ENCODE measurements around the gene INTS6. TPM values are rescaled to one million over a fixed set of nuclear protein-coding genes. Genes with fewer than 3 reads are reported as not detected.

Gene INTS6, protein sequence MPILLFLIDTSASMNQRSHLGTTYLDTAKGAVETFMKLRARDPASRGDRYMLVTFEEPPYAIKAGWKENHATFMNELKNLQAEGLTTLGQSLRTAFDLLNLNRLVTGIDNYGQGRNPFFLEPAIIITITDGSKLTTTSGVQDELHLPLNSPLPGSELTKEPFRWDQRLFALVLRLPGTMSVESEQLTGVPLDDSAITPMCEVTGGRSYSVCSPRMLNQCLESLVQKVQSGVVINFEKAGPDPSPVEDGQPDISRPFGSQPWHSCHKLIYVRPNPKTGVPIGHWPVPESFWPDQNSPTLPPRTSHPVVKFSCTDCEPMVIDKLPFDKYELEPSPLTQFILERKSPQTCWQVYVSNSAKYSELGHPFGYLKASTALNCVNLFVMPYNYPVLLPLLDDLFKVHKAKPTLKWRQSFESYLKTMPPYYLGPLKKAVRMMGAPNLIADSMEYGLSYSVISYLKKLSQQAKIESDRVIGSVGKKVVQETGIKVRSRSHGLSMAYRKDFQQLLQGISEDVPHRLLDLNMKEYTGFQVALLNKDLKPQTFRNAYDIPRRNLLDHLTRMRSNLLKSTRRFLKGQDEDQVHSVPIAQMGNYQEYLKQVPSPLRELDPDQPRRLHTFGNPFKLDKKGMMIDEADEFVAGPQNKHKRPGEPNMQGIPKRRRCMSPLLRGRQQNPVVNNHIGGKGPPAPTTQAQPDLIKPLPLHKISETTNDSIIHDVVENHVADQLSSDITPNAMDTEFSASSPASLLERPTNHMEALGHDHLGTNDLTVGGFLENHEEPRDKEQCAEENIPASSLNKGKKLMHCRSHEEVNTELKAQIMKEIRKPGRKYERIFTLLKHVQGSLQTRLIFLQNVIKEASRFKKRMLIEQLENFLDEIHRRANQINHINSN
- total RNA-seq = 10 to 100 TPM; 66.1 to 92.3 TPM

DNA sequence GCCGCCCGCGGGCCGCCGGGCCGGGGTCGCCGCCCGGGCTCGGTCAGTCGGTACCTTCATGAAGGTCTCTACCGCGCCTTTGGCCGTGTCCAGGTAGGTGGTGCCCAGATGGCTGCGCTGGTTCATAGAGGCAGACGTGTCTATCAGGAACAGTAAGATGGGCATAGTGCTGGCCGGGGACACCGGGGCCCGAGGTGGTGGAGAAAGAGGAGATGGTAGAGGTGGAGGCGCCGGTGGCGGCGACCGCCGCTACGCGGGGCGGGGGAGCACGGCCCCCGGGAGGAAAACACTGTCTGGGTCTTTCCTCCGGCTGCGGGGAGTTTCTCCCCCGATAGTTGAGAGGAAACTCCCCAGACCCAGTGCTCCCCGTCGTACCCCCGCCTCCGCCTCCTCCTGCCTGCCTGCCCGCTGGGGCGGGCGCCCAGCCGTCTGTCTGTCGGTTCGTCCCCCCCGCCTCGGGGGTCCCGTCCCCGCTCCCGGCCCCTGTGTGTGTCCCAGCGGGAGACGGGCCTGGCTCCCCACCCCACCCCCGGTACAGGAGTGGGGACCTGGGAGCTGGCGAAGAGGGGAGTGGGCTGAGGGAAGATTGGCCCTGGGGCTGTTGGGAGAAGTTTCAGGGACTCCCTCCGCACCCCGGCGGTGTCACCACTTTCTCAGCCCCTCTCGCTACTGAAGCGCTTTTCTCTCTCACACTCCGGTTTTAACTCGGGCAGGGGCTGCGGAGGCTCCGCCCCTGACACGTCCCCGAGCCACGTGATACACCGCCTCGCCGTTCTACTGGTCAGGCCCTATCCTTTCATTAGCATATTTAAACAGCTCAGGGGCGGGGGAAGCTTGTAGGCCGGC lies at the start of gene INTS6:
Gene INTS6 (minus strand): TSS at position 676 of the 846 bp plus-strand sequence. CDS start 511 bp downstream, at position 165.
- ATAC-seq (peak; percentile 91 to 92), DNase-seq (ENCODE audit: low spot score) (peak; percentile 100)
- peak within 1 kb of the TSS; percentile 79 to 91 for H3K27ac Mint-ChIP-seq
- no peaks in the 10 kb centered on the region for H3K27me3 Mint-ChIP-seq
- no peaks in the 10 kb centered on the region for H3K9me3 Mint-ChIP-seq
- H3K36me3 Mint-ChIP-seq = peaks cover 19% of the 10 kb centered on the region
- H3K4me3 Mint-ChIP-seq = peak within 1 kb of the TSS; percentile 91
- H3K4me1 Mint-ChIP-seq (ENCODE audit: low read depth in 2 of 2) = peaks cover 33 to 44% of the 10 kb centered on the region in 2 donors

GRCh38 chr13:51502153-51502651 lies 49.4 kb upstream of the INTS6 start:
- peaks cover 5% of the 10 kb centered on the region for H3K36me3 Mint-ChIP-seq
- peaks cover 0 to 3% of the 10 kb centered on the region in 2 donors for H3K27me3 Mint-ChIP-seq
- peak overlapping the region; percentile 14 for H3K4me3 Mint-ChIP-seq
- ATAC-seq (peak; percentile 89), DNase-seq (ENCODE audit: low spot score) (no peak)
- peak overlapping the region; percentile 67 to 78 for H3K27ac Mint-ChIP-seq
- H3K9me3 Mint-ChIP-seq = peaks cover 3% of the 10 kb centered on the region
- H3K4me1 Mint-ChIP-seq (ENCODE audit: low read depth in 2 of 2) = peaks cover 22% of the 10 kb centered on the region in 2 donors

- peak overlapping the region; percentile 67 to 78 for H3K27ac Mint-ChIP-seq
- no peak for DNase-seq (ENCODE audit: low spot score)
- no peak for ATAC-seq
- H3K4me3 Mint-ChIP-seq = peak overlapping the region; percentile 14
- H3K27me3 Mint-ChIP-seq = peaks cover 0 to 3% of the 10 kb centered on the region in 2 donors
- peaks cover 3% of the 10 kb centered on the region for H3K9me3 Mint-ChIP-seq
- peaks cover 5% of the 10 kb centered on the region for H3K36me3 Mint-ChIP-seq
- H3K4me1 Mint-ChIP-seq (ENCODE audit: low read depth in 2 of 2) = peaks cover 22% of the 10 kb centered on the region in 2 donors
Measured at GRCh38 chr13:51501592-51502152, 48.8 kb upstream of the INTS6 start.

GRCh38 chr13:51501096-51501495 lies 48.3 kb upstream of the INTS6 start:
- no peak overlapping the region for H3K4me3 Mint-ChIP-seq
- peaks cover 0 to 3% of the 10 kb centered on the region in 2 donors for H3K27me3 Mint-ChIP-seq
- H3K27ac Mint-ChIP-seq = peak overlapping the region; percentile 67 to 78
- peaks cover 22% of the 10 kb centered on the region in 2 donors for H3K4me1 Mint-ChIP-seq (ENCODE audit: low read depth in 2 of 2)
- ATAC-seq = no peak
- no peak for DNase-seq (ENCODE audit: low spot score)
- H3K9me3 Mint-ChIP-seq = peaks cover 3% of the 10 kb centered on the region
- peaks cover 5% of the 10 kb centered on the region for H3K36me3 Mint-ChIP-seq

DNA sequence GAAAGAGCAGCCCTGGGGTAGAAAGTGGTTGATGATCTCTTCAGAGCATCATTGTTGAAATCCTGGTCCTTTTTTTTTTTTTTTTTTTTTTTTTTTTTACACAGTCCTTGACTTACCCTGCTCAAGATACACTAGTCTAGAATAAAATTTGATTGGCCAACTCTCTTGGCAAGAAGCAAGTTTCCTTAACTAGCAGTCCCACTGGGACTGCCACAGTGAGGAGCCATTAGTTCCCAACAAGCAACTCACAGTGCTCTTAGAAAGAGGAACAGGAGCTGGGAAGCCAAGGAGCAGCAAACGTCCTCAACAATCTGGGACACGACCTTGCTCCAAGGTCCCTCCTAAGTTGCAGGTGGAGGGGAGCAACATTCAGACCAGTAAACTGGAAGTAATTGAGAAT lies 47.9 kb upstream of the INTS6 start:
- Mint-ChIP-seq H3K36me3 (peaks cover 5% of the 10 kb centered on the region), H3K27me3 (peaks cover 0 to 5% of the 10 kb centered on the region in 2 donors), H3K4me1 (ENCODE audit: low read depth in 2 of 2) (peaks cover 22% of the 10 kb centered on the region in 2 donors), H3K4me3 (no peak overlapping the region), H3K9me3 (peaks cover 3% of the 10 kb centered on the region), H3K27ac (no peak overlapping the region)
- DNase-seq (ENCODE audit: low spot score) (no peak), ATAC-seq (no peak)

DNA sequence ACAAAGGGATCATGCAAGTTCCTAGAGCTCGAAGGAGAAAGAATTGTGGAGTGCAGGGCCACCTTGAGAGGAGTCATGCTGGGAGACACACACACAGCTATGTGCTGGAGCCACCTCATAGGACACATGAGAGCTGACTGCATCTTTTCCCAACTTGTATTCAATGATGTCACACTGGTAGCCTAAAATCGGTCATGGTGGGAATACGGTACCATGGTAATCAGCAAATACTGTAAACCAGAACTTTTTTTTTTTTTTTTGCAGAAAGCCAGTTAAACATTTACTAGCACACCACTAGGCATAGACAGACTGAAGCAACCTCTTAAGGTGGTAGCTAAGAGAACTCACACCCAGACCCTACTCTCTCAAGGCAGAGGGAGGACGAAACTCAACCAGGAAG lies 47.0 kb upstream of the INTS6 start:
- ATAC-seq (no peak), DNase-seq (ENCODE audit: low spot score) (no peak)
- H3K9me3 Mint-ChIP-seq = peaks cover 3% of the 10 kb centered on the region
- H3K4me1 Mint-ChIP-seq (ENCODE audit: low read depth in 2 of 2) = peaks cover 22% of the 10 kb centered on the region in 2 donors
- H3K27me3 Mint-ChIP-seq = peaks cover 0 to 5% of the 10 kb centered on the region in 2 donors
- H3K4me3 Mint-ChIP-seq = no peak overlapping the region
- H3K27ac Mint-ChIP-seq = no peak overlapping the region
- peaks cover 5% of the 10 kb centered on the region for H3K36me3 Mint-ChIP-seq

DNA sequence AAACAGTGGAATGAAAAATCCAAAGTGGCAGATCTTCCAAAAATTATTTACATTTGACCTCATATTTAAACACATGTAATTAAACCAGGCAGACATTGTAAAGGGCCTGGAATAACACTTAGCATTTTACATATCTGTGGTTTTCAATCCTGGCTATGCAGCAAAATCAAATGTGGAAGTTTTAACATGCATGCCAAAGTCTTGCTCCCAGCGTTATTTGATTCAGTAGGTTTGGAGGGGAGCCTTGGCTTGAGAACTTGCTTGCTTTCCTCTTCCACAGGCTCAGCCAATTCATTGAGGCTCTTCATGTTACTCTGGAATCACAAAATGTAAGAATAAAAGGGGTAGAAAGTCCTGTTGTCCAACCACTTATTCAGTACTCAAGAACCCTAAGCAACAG lies 42.5 kb upstream of the INTS6 start:
- ATAC-seq (no peak), DNase-seq (ENCODE audit: low spot score) (no peak)
- peaks cover 6% of the 10 kb centered on the region in 2 donors for H3K4me1 Mint-ChIP-seq (ENCODE audit: low read depth in 2 of 2)
- H3K36me3 Mint-ChIP-seq = no peaks in the 10 kb centered on the region
- H3K27me3 Mint-ChIP-seq = peaks cover 0 to 5% of the 10 kb centered on the region in 2 donors
- no peak overlapping the region for H3K4me3 Mint-ChIP-seq
- H3K27ac Mint-ChIP-seq = no peak overlapping the region
- peaks cover 3% of the 10 kb centered on the region for H3K9me3 Mint-ChIP-seq

DNA sequence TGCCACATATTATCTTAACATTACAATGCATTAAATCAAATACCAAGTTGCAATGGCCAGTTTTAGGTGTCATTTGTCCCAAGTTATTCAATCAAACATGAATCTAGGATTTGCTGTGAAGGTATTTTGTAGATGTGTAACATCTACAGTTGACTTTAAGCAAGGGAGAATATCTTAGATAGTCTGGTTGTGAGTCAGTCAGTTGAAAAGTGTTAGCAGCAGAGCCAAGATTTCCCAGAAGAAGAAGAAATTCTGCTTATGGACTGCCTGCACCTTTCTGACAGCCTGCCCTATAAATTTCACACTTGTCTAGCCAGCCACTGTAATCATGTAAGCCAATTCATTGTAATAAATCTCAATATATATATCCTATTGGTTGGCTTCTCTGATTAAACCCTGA lies 41.3 kb upstream of the INTS6 start:
- H3K27ac Mint-ChIP-seq = no peak overlapping the region
- H3K27me3 Mint-ChIP-seq = peaks cover 0 to 2% of the 10 kb centered on the region in 2 donors
- DNase-seq (ENCODE audit: low spot score) = no peak
- H3K36me3 Mint-ChIP-seq = no peaks in the 10 kb centered on the region
- H3K4me1 Mint-ChIP-seq (ENCODE audit: low read depth in 2 of 2) = peaks cover under 1% of the 10 kb centered on the region in 2 donors
- peak in 1 of 2 donors; percentile 27 for ATAC-seq
- H3K4me3 Mint-ChIP-seq = no peak overlapping the region
- H3K9me3 Mint-ChIP-seq = no peaks in the 10 kb centered on the region

- ATAC-seq (no peak), DNase-seq (ENCODE audit: low spot score) (no peak)
- no peak overlapping the region for H3K4me3 Mint-ChIP-seq
- H3K27me3 Mint-ChIP-seq = no peaks in the 10 kb centered on the region
- H3K27ac Mint-ChIP-seq = no peak overlapping the region
- no peaks in the 10 kb centered on the region for H3K9me3 Mint-ChIP-seq
- H3K4me1 Mint-ChIP-seq (ENCODE audit: low read depth in 2 of 2) = no peaks in the 10 kb centered on the region
- H3K36me3 Mint-ChIP-seq = peaks cover 11% of the 10 kb centered on the region
Measured at GRCh38 chr13:51488212-51488611, 35.4 kb upstream of the INTS6 start.

DNA sequence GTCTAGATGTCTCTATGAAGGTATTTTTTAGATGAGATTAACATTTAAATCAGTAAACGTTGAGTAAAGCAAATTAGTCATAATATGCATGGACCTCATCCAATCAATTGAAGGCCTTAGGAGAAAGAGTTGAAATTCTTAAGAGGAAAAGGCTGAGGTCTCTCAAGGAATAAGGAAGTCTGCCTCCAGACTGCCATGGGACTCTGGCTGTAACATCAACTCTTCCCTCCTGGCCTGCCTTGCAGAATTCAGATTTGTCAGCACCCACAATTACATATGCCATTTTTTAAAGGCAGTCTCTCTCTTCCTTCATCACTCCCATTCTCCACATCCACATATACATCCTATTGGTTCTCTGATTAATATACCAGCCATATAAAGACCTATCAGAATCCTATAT lies 28.8 kb upstream of the INTS6 start:
- ATAC-seq (no peak), DNase-seq (ENCODE audit: low spot score) (no peak)
- Mint-ChIP-seq H3K36me3 (peaks cover 11% of the 10 kb centered on the region), H3K9me3 (no peaks in the 10 kb centered on the region), H3K27ac (no peak overlapping the region), H3K4me3 (no peak overlapping the region), H3K27me3 (no peaks in the 10 kb centered on the region), H3K4me1 (ENCODE audit: low read depth in 2 of 2) (no peaks in the 10 kb centered on the region)

GRCh38 chr13:51479199-51479523 lies 26.3 kb upstream of the INTS6 start:
- DNase-seq (ENCODE audit: low spot score) = no peak
- H3K9me3 Mint-ChIP-seq = no peaks in the 10 kb centered on the region
- H3K27me3 Mint-ChIP-seq = no peaks in the 10 kb centered on the region
- no peak for ATAC-seq
- H3K27ac Mint-ChIP-seq = no peak overlapping the region
- no peak overlapping the region for H3K4me3 Mint-ChIP-seq
- peaks cover 8% of the 10 kb centered on the region for H3K36me3 Mint-ChIP-seq
- peaks cover 6 to 7% of the 10 kb centered on the region in 2 donors for H3K4me1 Mint-ChIP-seq (ENCODE audit: low read depth in 2 of 2)

- Mint-ChIP-seq H3K27ac (no peak overlapping the region), H3K4me1 (ENCODE audit: low read depth in 2 of 2) (peaks cover 6 to 7% of the 10 kb centered on the region in 2 donors), H3K36me3 (peaks cover 3% of the 10 kb centered on the region), H3K4me3 (no peak overlapping the region), H3K27me3 (no peaks in the 10 kb centered on the region), H3K9me3 (no peaks in the 10 kb centered on the region)
- DNase-seq (ENCODE audit: low spot score) = no peak
- no peak for ATAC-seq
Measured at GRCh38 chr13:51478418-51479198, 25.8 kb upstream of the INTS6 start.
